H1 (cell line): Measurements from ENCODE around the gene TRAF5.

Experiments used
- CTCF ChIP-seq, 3 experiments: IDR thresholded peaks; 1 replicate in 2 of 3; 2 replicates in 1 of 3; pipeline versions ENCODE4 v1.5.1 to v1.6.1; 2011; ENCODE audit warnings: low read length in 3 of 3, mild to moderate bottlenecking in 3 of 3, inconsistent platforms in 2 of 3, low read depth in 1 of 3, moderate library complexity in 1 of 3; ENCODE audit not compliant: insufficient read depth in 1 of 3; ENCODE audit errors: control extremely low read depth in 1 of 3
- SP1 ChIP-seq: IDR thresholded peaks from 2 replicates; pipeline ENCODE4 v1.6.1; 2011; ENCODE audit warnings: low read depth, low read length

GRCh38 chr1:211355873-211356272 is 29.2 kb downstream of the TRAF5 start:
- no peak for TF ChIP-seq SP1
- no peak for TF ChIP-seq CTCF (IDR thresholded peaks at IDR 0.05; ENCODE audit: control extremely low read depth in 1 of 3, insufficient read depth in 1 of 3, low read depth in 1 of 3, low read length in 3 of 3)
